ENCODE measurements around the gene PRRT2. TPM values are rescaled to one million over a fixed set of nuclear protein-coding genes. Genes with fewer than 3 reads are reported as not detected.
"Not testable (repeated sequence)": the region's sequence is repeated elsewhere in the genome, so short reads cannot be mapped to it uniquely, and the experiment has no call there.

Gene PRRT2
- total RNA-seq, 1 donor from 2014 or later = 0.52 TPM

- H3K36me3 ChIP-seq (ENCODE audit: control insufficient read depth in 3 of 3, insufficient read depth in 3 of 3, low read length in 3 of 3) = no peaks in the 10 kb centered on the region
- no peak overlapping the region for H3K4me3 ChIP-seq (ENCODE audit: low read length in 3 of 3)
- H3K9ac ChIP-seq (ENCODE audit: low read depth in 1 of 3, low read length in 3 of 3) = no peak overlapping the region
- H3K27ac ChIP-seq (ENCODE audit: low read depth, low read length) = no peak overlapping the region
- peaks cover 7 to 19% (median 9%) of the 10 kb centered on the region in 3 donors for H3K27me3 ChIP-seq (ENCODE audit: control insufficient read depth in 3 of 3, insufficient read depth in 3 of 3, low read length in 3 of 3)
- no peaks in the 10 kb centered on the region for H3K9me3 ChIP-seq (ENCODE audit: control insufficient read depth in 3 of 3, low read length in 3 of 3)
- H3K4me1 ChIP-seq (ENCODE audit: control insufficient read depth in 3 of 3, insufficient read depth in 3 of 3, low read length in 3 of 3) = no peaks in the 10 kb centered on the region
Observed at GRCh38 chr16:29775742-29776408, 36.1 kb upstream of the PRRT2 start.

GRCh38 chr16:29777576-29778350 is 34.2 kb upstream of the PRRT2 start, which contains the start of gene ZG16:
ZG16 (plus strand) TSS chr16:29778256; CDS start chr16:29779267, 1,011 bp downstream.
- no peaks in the 10 kb centered on the region for H3K4me1 ChIP-seq (ENCODE audit: control insufficient read depth in 3 of 3, insufficient read depth in 3 of 3, low read length in 3 of 3)

GRCh38 chr16:29779474-29779873 is 32.5 kb upstream of the PRRT2 start:
- H3K27ac ChIP-seq (ENCODE audit: low read depth, low read length) = no peak overlapping the region
- H3K4me3 ChIP-seq (ENCODE audit: low read length in 3 of 3) = no peak overlapping the region
- no peaks in the 10 kb centered on the region for H3K4me1 ChIP-seq (ENCODE audit: control insufficient read depth in 3 of 3, insufficient read depth in 3 of 3, low read length in 3 of 3)
- H3K36me3 ChIP-seq (ENCODE audit: control insufficient read depth in 3 of 3, insufficient read depth in 3 of 3, low read length in 3 of 3) = no peaks in the 10 kb centered on the region
- no peaks in the 10 kb centered on the region for H3K9me3 ChIP-seq (ENCODE audit: control insufficient read depth in 3 of 3, low read length in 3 of 3)
- H3K9ac ChIP-seq (ENCODE audit: low read depth in 1 of 3, low read length in 3 of 3) = no peak overlapping the region
- H3K27me3 ChIP-seq (ENCODE audit: control insufficient read depth in 3 of 3, insufficient read depth in 3 of 3, low read length in 3 of 3) = peaks cover 7 to 20% (median 9%) of the 10 kb centered on the region in 3 donors

More at GRCh38 chr16:29777576-29778350, 34.2 kb upstream of the PRRT2 start, which contains the start of gene ZG16:
- H3K9me3 ChIP-seq (ENCODE audit: control insufficient read depth in 3 of 3, low read length in 3 of 3) = no peaks in the 10 kb centered on the region
- no peak within 1 kb of the TSS for H3K9ac ChIP-seq (ENCODE audit: low read depth in 1 of 3, low read length in 3 of 3)
- no peaks in the 10 kb centered on the region for H3K36me3 ChIP-seq (ENCODE audit: control insufficient read depth in 3 of 3, insufficient read depth in 3 of 3, low read length in 3 of 3)
- H3K4me3 ChIP-seq (ENCODE audit: low read length in 3 of 3) = no peak within 1 kb of the TSS
- H3K27ac ChIP-seq (ENCODE audit: low read depth, low read length) = no peak within 1 kb of the TSS
- H3K27me3 ChIP-seq (ENCODE audit: control insufficient read depth in 3 of 3, insufficient read depth in 3 of 3, low read length in 3 of 3) = peaks cover 7 to 21% (median 9%) of the 10 kb centered on the region in 3 donors

DNA sequence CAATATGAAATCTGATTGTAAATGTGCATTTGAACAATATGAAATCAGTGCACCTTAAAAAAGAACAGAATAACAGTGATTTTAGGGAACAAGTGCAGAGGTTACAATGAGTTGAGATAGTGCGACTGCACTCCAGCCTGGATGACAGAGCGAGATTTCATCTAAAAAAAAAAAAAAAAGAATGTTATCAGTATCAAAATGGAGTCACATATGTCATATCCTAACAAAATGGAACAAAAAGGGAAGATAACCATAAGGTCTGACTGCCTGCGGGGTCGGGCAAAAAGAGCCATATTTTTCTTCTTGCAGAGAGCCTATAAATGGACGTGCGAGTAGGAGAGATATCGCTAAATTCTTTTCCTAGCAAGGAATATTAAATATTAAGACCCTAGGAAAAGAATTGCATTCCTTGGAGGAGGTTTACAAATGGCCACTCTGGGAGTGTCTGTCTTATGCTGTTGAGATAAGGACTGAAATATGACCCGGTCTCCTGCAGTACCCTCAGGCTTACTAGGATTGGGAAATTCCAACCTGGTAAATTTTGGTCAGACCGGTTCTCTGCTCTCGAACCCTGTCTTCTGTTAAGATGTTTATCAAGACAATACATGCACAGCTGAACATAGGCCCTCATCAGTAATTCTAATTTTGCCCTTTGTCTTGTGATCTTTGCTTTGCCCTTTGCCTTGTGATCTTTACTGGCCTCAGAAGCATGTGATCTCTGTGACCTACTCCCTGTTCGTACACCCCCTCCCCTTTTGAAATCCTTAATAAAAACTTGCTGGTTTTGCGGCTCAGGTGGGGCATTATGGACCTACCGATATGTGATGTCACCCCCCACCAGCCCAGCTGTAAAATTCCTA is 28.7 kb upstream of the PRRT2 start:
- not testable (repeated sequence) for H3K4me3 ChIP-seq (ENCODE audit: low read length in 3 of 3); H3K36me3 ChIP-seq (ENCODE audit: control insufficient read depth in 3 of 3, insufficient read depth in 3 of 3, low read length in 3 of 3); H3K4me1 ChIP-seq (ENCODE audit: control insufficient read depth in 3 of 3, insufficient read depth in 3 of 3, low read length in 3 of 3); H3K9me3 ChIP-seq (ENCODE audit: control insufficient read depth in 3 of 3, low read length in 3 of 3); H3K9ac ChIP-seq (ENCODE audit: low read depth in 1 of 3, low read length in 3 of 3); H3K27ac ChIP-seq (ENCODE audit: low read depth, low read length)
- H3K27me3 ChIP-seq (ENCODE audit: control insufficient read depth in 3 of 3, insufficient read depth in 3 of 3, low read length in 3 of 3) = peaks cover 7 to 18% (median 9%) of the 10 kb centered on the region in 3 donors

- no peak overlapping the region for H3K27ac ChIP-seq (ENCODE audit: low read depth, low read length)
- peaks cover under 1 to 18% (median 9%) of the 10 kb centered on the region in 3 donors for H3K27me3 ChIP-seq (ENCODE audit: control insufficient read depth in 3 of 3, insufficient read depth in 3 of 3, low read length in 3 of 3)
- H3K4me1 ChIP-seq (ENCODE audit: control insufficient read depth in 3 of 3, insufficient read depth in 3 of 3, low read length in 3 of 3) = peaks cover 0 to 5% (median 2%) of the 10 kb centered on the region in 3 donors
- H3K9ac ChIP-seq (ENCODE audit: low read depth in 1 of 3, low read length in 3 of 3) = no peak overlapping the region
- H3K4me3 ChIP-seq (ENCODE audit: low read length in 3 of 3) = no peak overlapping the region
- H3K9me3 ChIP-seq (ENCODE audit: control insufficient read depth in 3 of 3, low read length in 3 of 3) = no peaks in the 10 kb centered on the region
- H3K36me3 ChIP-seq (ENCODE audit: control insufficient read depth in 3 of 3, insufficient read depth in 3 of 3, low read length in 3 of 3) = no peaks in the 10 kb centered on the region
Observed at GRCh38 chr16:29784157-29784556, 27.8 kb upstream of the PRRT2 start.

DNA sequence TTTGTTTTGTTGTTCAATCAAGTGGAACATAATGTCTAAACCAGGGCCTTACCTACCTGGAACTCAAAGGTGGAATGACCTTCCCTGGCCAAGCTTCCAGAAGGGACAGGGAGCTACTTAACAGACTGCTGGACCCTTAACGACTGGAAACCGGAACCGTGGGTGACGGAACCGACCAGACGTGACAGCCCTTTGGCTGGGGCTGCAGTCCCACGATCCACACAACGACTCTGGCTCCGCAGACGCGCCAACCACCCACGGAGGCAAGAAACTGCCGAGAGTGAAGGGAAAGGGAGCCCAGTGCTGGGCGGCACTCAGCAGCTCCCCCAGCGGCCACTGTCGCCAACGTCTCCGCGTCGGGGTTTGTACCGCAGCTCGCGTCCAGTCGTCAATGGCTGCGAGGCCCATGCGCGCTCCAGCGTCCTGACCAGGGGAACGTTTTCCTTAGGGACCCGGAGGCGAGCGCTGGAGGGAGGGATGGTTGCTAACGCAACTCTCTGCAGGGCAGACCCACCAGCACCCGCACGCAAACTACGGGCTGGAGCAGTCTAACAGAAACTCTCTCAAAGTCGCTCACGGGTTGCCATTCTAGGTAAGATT is 27.0 kb upstream of the PRRT2 start:
- Histone ChIP-seq H3K27ac (ENCODE audit: low read depth, low read length) (no peak overlapping the region), H3K27me3 (ENCODE audit: control insufficient read depth in 3 of 3, insufficient read depth in 3 of 3, low read length in 3 of 3) (peaks cover 0 to 10% (median 4%) of the 10 kb centered on the region in 3 donors), H3K4me3 (ENCODE audit: low read length in 3 of 3) (peak overlapping the region; percentile 59 to 80 (median 68)), H3K9ac (ENCODE audit: low read depth in 1 of 3, low read length in 3 of 3) (peak overlapping the region; percentile 54 to 80 (median 74)), H3K4me1 (ENCODE audit: control insufficient read depth in 3 of 3, insufficient read depth in 3 of 3, low read length in 3 of 3) (peaks cover 6 to 12% (median 7%) of the 10 kb centered on the region in 3 donors), H3K9me3 (ENCODE audit: control insufficient read depth in 3 of 3, low read length in 3 of 3) (no peaks in the 10 kb centered on the region), H3K36me3 (ENCODE audit: control insufficient read depth in 3 of 3, insufficient read depth in 3 of 3, low read length in 3 of 3) (no peaks in the 10 kb centered on the region)

DNA sequence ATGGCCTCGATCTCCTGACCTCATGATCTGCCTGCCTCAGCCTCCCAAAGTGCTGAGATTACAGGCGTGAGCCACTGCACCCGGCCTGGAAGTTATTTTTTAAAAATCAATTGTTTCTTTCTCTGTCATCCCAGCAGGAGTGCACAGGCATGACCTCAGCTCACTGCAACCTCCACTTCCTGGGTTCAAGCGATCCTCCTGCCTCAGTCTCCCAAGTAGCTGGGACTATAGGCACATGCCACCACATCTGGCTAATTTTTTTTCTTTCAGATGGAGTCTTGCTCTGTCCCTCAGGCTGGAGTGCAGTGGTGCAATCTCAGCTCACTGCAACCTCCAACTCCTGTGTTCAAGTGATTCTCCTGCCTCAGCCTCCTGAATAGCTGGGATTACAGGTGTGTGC is 24.8 kb upstream of the PRRT2 start:
- not testable (repeated sequence) for H3K4me3 ChIP-seq (ENCODE audit: low read length in 3 of 3); H3K27me3 ChIP-seq (ENCODE audit: control insufficient read depth in 3 of 3, insufficient read depth in 3 of 3, low read length in 3 of 3); H3K9me3 ChIP-seq (ENCODE audit: control insufficient read depth in 3 of 3, low read length in 3 of 3); H3K27ac ChIP-seq (ENCODE audit: low read depth, low read length); H3K9ac ChIP-seq (ENCODE audit: low read depth in 1 of 3, low read length in 3 of 3); H3K36me3 ChIP-seq (ENCODE audit: control insufficient read depth in 3 of 3, insufficient read depth in 3 of 3, low read length in 3 of 3)
- peaks cover 16 to 31% (median 18%) of the 10 kb centered on the region in 3 donors for H3K4me1 ChIP-seq (ENCODE audit: control insufficient read depth in 3 of 3, insufficient read depth in 3 of 3, low read length in 3 of 3)

- no peaks in the 10 kb centered on the region for H3K27me3 ChIP-seq (ENCODE audit: control insufficient read depth in 3 of 3, insufficient read depth in 3 of 3, low read length in 3 of 3)
- peak overlapping the region; percentile 88 to 100 (median 97) for H3K9ac ChIP-seq (ENCODE audit: low read depth in 1 of 3, low read length in 3 of 3)
- peak overlapping the region; percentile 85 for H3K27ac ChIP-seq (ENCODE audit: low read depth, low read length)
- no peaks in the 10 kb centered on the region for H3K9me3 ChIP-seq (ENCODE audit: control insufficient read depth in 3 of 3, low read length in 3 of 3)
- peak overlapping the region; percentile 93 to 97 (median 96) for H3K4me3 ChIP-seq (ENCODE audit: low read length in 3 of 3)
- H3K4me1 ChIP-seq (ENCODE audit: control insufficient read depth in 3 of 3, insufficient read depth in 3 of 3, low read length in 3 of 3) = peaks cover 16 to 30% (median 18%) of the 10 kb centered on the region in 3 donors
- no peaks in the 10 kb centered on the region for H3K36me3 ChIP-seq (ENCODE audit: control insufficient read depth in 3 of 3, insufficient read depth in 3 of 3, low read length in 3 of 3)
Observed at GRCh38 chr16:29789775-29790182, 22.2 kb upstream of the PRRT2 start.

DNA sequence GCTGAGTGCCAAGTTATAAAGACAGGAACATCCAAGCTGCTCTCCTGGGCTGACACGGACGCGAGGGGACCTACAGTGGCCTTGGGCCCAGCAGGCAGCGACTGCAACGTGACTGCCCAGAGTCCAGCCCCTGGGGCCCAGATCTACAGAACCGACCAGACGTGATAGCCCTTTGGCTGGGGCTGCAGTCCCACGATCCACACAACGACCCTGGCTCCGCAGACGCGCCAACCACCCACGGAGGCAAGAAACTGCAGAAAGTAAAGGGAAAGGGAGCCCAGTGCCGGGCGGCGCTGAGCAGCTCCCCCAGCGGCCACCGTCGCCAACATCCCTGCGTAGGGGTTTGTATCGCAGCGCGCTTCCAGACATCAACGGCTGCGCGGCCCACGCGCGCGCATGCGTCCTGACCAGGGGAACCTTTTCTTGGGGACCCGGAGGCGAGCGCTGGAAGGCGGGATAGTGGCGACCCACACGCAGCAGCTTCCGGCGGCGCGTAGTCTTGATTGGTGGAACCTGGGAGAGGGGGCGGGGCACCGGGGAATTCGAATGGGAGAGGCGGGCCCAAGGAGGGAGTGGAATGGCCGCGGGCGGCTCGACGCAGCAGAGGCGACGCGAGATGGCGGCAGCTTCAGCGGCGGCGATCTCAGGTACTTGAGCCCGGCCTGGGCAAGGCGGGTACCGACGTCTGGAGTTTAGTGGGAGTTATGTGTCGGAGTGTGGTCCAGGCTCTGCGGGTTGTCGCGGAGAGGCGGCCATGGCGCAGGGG is 21.6 kb upstream of the PRRT2 start, which contains the start of gene KIF22:
TSS of gene KIF22 (plus strand) at position 569 of the 766 bp plus-strand sequence. CDS start at position 578, 9 bp downstream.
- no peaks in the 10 kb centered on the region for H3K27me3 ChIP-seq (ENCODE audit: control insufficient read depth in 3 of 3, insufficient read depth in 3 of 3, low read length in 3 of 3)
- H3K4me1 ChIP-seq (ENCODE audit: control insufficient read depth in 3 of 3, insufficient read depth in 3 of 3, low read length in 3 of 3) = peaks cover 15 to 25% (median 16%) of the 10 kb centered on the region in 3 donors
- H3K9me3 ChIP-seq (ENCODE audit: control insufficient read depth in 3 of 3, low read length in 3 of 3) = no peaks in the 10 kb centered on the region
- no peaks in the 10 kb centered on the region for H3K36me3 ChIP-seq (ENCODE audit: control insufficient read depth in 3 of 3, insufficient read depth in 3 of 3, low read length in 3 of 3)
- H3K9ac ChIP-seq (ENCODE audit: low read depth in 1 of 3, low read length in 3 of 3) = peak within 1 kb of the TSS; percentile 88 to 100 (median 97)
- peak within 1 kb of the TSS; percentile 85 for H3K27ac ChIP-seq (ENCODE audit: low read depth, low read length)
- H3K4me3 ChIP-seq (ENCODE audit: low read length in 3 of 3) = peak within 1 kb of the TSS; percentile 93 to 97 (median 96)
